Activated gamma-delta T cell treated with Interleukin-2 at 50 U/mL for 16 hours (primary cell): ENCODE results near the gene CRTC3.
"Not testable (repeated sequence)": the region's sequence is repeated elsewhere in the genome, so short reads cannot be mapped to it uniquely, and the experiment has no call there.

Experiments
- DNase-seq: peaks from one replicate; pipeline ENCODE4 v3.0.0-alpha.2; 2020

The CRTC3 gene

GRCh38 chr15:90529371-90530249 lies at the start of gene CRTC3:
TSS of gene CRTC3 (plus strand) at chr15:90529923. CDS start at chr15:90530072, 149 bp downstream.
- DNase-seq: peak; percentile 45

GRCh38 chr15:90481023-90481422 lies 48.7 kb upstream of the CRTC3 start:
- peak; percentile 15 for DNase-seq

GRCh38 chr15:90482124-90483011 lies 47.4 kb upstream of the CRTC3 start:
- peak; percentile 40 for DNase-seq

GRCh38 chr15:90483012-90483307 lies 46.8 kb upstream of the CRTC3 start:
- no peak for DNase-seq

- DNase-seq: no peak
Observed at GRCh38 chr15:90483637-90484036, 46.1 kb upstream of the CRTC3 start.

GRCh38 chr15:90487186-90487585 lies 42.5 kb upstream of the CRTC3 start:
- no peak for DNase-seq

GRCh38 chr15:90489514-90489913 lies 40.2 kb upstream of the CRTC3 start:
- DNase-seq: no peak

GRCh38 chr15:90489944-90490343 lies 39.8 kb upstream of the CRTC3 start:
- no peak for DNase-seq

- no peak for DNase-seq
Observed at GRCh38 chr15:90493647-90494046, 36.1 kb upstream of the CRTC3 start.

- no peak for DNase-seq
Observed at GRCh38 chr15:90495067-90495466, 34.7 kb upstream of the CRTC3 start.

- DNase-seq: no peak
Observed at GRCh38 chr15:90496791-90497190, 32.9 kb upstream of the CRTC3 start.

GRCh38 chr15:90497376-90497775 lies 32.3 kb upstream of the CRTC3 start:
- no peak for DNase-seq

GRCh38 chr15:90497912-90498311 lies 31.8 kb upstream of the CRTC3 start:
- DNase-seq: no peak

GRCh38 chr15:90500171-90500570 lies 29.6 kb upstream of the CRTC3 start:
- DNase-seq: no peak

- DNase-seq: no peak
Observed at GRCh38 chr15:90501898-90502297, 27.8 kb upstream of the CRTC3 start.

GRCh38 chr15:90510781-90511180 lies 18.9 kb upstream of the CRTC3 start:
- not testable (repeated sequence) for DNase-seq

- DNase-seq: peak; percentile 8
Observed at GRCh38 chr15:90511211-90511618, 18.5 kb upstream of the CRTC3 start.

GRCh38 chr15:90512276-90512675 lies 17.4 kb upstream of the CRTC3 start:
- no peak for DNase-seq

- no peak for DNase-seq
Observed at GRCh38 chr15:90512981-90513380, 16.7 kb upstream of the CRTC3 start.

GRCh38 chr15:90513448-90513847 lies 16.3 kb upstream of the CRTC3 start:
- no peak for DNase-seq

- not testable (repeated sequence) for DNase-seq
Observed at GRCh38 chr15:90513893-90514292, 15.8 kb upstream of the CRTC3 start.

GRCh38 chr15:90519688-90520087 lies 10.0 kb upstream of the CRTC3 start:
- no peak for DNase-seq

- DNase-seq: no peak
Observed at GRCh38 chr15:90520365-90520764, 9.4 kb upstream of the CRTC3 start.

- DNase-seq: no peak
Observed at GRCh38 chr15:90523373-90523772, 6.3 kb upstream of the CRTC3 start.
